Measurements from ENCODE around the gene IRF2BPL. TPM values are rescaled to one million over a fixed set of nuclear protein-coding genes. Genes with fewer than 3 reads are reported as not detected.

The IRF2BPL gene
- total and polyA plus RNA-seq, 9 of the 15 experiments (the other 6 are each of a cell fraction or from before 2014, with no cell fraction given), result 0.52 to 21.6 (median 2.5) TPM

- ATAC-seq (no peak), FAIRE-seq (no peak), DNase-seq (ENCODE audit: extremely low read depth in 1 of 4, low spot score in 3 of 4) (no peak)
- no peaks in the 10 kb centered on the region for H3K36me3 ChIP-seq (ENCODE audit: control insufficient read depth, insufficient read depth, low read length)
- ChIA-PET CTCF (ENCODE audit: low intra/inter-chr PET ratio) (interaction anchor here (0.8 to 2.5 kb wide), 3 partner anchors 11 to 176 kb away, joined by 3 to 28 read pairs (median 8); no protein-coding TSS in a partner anchor), POLR2A (no interaction called here)
- H3K27ac ChIP-seq (ENCODE audit: extremely low read depth, low read depth, low read length), result no peak overlapping the region
- no peaks in the 10 kb centered on the region for H4K20me1 ChIP-seq (replicated peaks; ENCODE audit: control insufficient read depth, insufficient read depth, low read length)
- no peak overlapping the region for H2AFZ ChIP-seq (ENCODE audit: low read depth, low read length)
- 87% methylated on average over 7 of the region's 8 CpGs for WGBS (ENCODE audit: insufficient coverage, low coverage, missing lambda C conversion rate)
- H3K9me3 ChIP-seq (replicated peaks; ENCODE audit: control insufficient read depth, insufficient read depth, low read depth, low read length), result no peaks in the 10 kb centered on the region
- no peaks in the 10 kb centered on the region for H3K27me3 ChIP-seq (ENCODE audit: control insufficient read depth in 2 of 2, insufficient read depth in 2 of 2, low read length in 2 of 2)
- no peak overlapping the region for H3K4me3 ChIP-seq
- in situ Hi-C loops (cut with MboI) (loop anchor here (25.0 kb wide), 1 partner anchor 340 kb away; no protein-coding TSS in a partner anchor), intact Hi-C loops (cut with micrococcal nuclease) (loop anchor here (1.0 to 5.0 kb wide), 3 partner anchors 40 to 139 kb away; no protein-coding TSS in a partner anchor)
- H3K79me2 ChIP-seq (ENCODE audit: control insufficient read depth, insufficient read depth, low read length), result no peaks in the 10 kb centered on the region
- H3K4me1 ChIP-seq (replicated peaks in 1 of 2; ENCODE audit: control insufficient read depth in 2 of 2, insufficient read depth in 2 of 2, low read length in 2 of 2), result peaks cover 3 to 8% of the 10 kb centered on the region in 2 experiments; a peak in 3 of 5 replicates
- peak overlapping the region in 1 of 2 experiments; percentile 43; a peak in 2 of 4 replicates for H3K9ac ChIP-seq (ENCODE audit: insufficient read depth in 1 of 2, low read depth in 2 of 2, low read length in 2 of 2)
- H3K9me1 ChIP-seq (ENCODE audit: control insufficient read depth, insufficient read depth, low read length), result no peaks in the 10 kb centered on the region
- no peak overlapping the region for H3K4me2 ChIP-seq (ENCODE audit: insufficient read depth, low read length)
- no TSS peak for BruUV-seq (replicated peaks)
- TF ChIP-seq ZEB2 (IDR thresholded peaks at IDR 0.05) (no peak), KDM2B (CRISPR knock-in tag; IDR thresholded peaks at IDR 0.05) (no peak), NONO (IDR thresholded peaks at IDR 0.05; ENCODE audit: low read depth in 2 of 2, low read length in 1 of 2) (no peak), ZNF146 (CRISPR knock-in tag; IDR thresholded peaks at IDR 0.05; ENCODE audit: unreplicated experiment) (no peak), ZNF589 (CRISPR knock-in tag; IDR thresholded peaks at IDR 0.05; ENCODE audit: low read depth) (no peak), ZBTB7A (IDR thresholded peaks at IDR 0.05; ENCODE audit: borderline replicate concordance, control insufficient read depth, low read depth, low read length) (no peak), ZHX1 (conservative IDR thresholded peaks at IDR 0.05; ENCODE audit: low read length) (no peak), ZNF165 (CRISPR knock-in tag; IDR thresholded peaks at IDR 0.05; ENCODE audit: borderline replicate concordance) (no peak), ZNF740 (CRISPR knock-in tag; IDR thresholded peaks at IDR 0.05) (no peak), ZNF740 (tag; IDR thresholded peaks at IDR 0.05) (no peak), THAP12 (CRISPR knock-in tag; IDR thresholded peaks at IDR 0.05) (no peak), SMC3 (conservative IDR thresholded peaks at IDR 0.05; ENCODE audit: insufficient read depth, low read depth, low read length) (no peak), KAT7 (CRISPR knock-in tag; IDR thresholded peaks at IDR 0.05; ENCODE audit: borderline replicate concordance) (no peak), ZNF655 (CRISPR knock-in tag; IDR thresholded peaks at IDR 0.05) (no peak)
Observed at GRCh38 chr14:77052281-77053044, 24.0 kb upstream of the IRF2BPL start.

All from K562 (cell line).